RWPE1 (cell line): ENCODE data around the gene NSUN2.

Experiments used
- CTCF ChIA-PET: fragments of 350-600 bp; sonication (Branson Sonifier 250); formaldehyde crosslinking; extraction: SDS; loops from one replicate; lab custom pipeline; 2021; lab: Yijun Ruan, JAX
- POLR2A ChIA-PET: fragments of 400-600 bp; formaldehyde crosslinking; extraction: SDS; loops from one replicate; lab custom pipeline; 2020; ENCODE audit warnings: antibody characterized with exemption; ENCODE audit not compliant: low non-redundant PET; lab: Yijun Ruan, JAX
- DNase-seq: peaks from one replicate; pipeline ENCODE4 v3.0.0; 2012; ENCODE audit warnings: low spot score
- H3K27ac ChIP-seq: fragments of 450-650 bp; 2 replicates; pipeline ENCODE4 v1.5.1; 2017
- CTCF ChIP-seq: fragments of 450-650 bp; conservative IDR thresholded peaks from 2 replicates; pipeline ENCODE4 v1.5.1; 2017; ENCODE audit warnings: low read depth, mild to moderate bottlenecking

The NSUN2 gene

GRCh38 chr5:6637022-6637421, 4.2 kb upstream of the NSUN2 start:
- ChIA-PET CTCF (interaction anchor here (0.8 kb wide), 1 partner anchor 1696 kb away, joined by 3 read pairs; no protein-coding TSS in a partner anchor), POLR2A (no interaction called here)
- peak overlapping the region; percentile 70 for H3K27ac ChIP-seq
- no peak for DNase-seq
- no peak for TF ChIP-seq CTCF

- ChIA-PET CTCF (interaction anchor here (0.6 to 0.8 kb wide), 2 partner anchors 23 to 1696 kb away, joined by 3 read pairs; no protein-coding TSS in a partner anchor), POLR2A (no interaction called here)
- peak overlapping the region; percentile 70 for H3K27ac ChIP-seq
- no peak for TF ChIP-seq CTCF
- peak; percentile 36 for DNase-seq
These were observed 3.4 kb upstream of the NSUN2 start for GRCh38 chr5:6636293-6636692.

GRCh38 chr5:6634788-6635430, 2.1 kb upstream of the NSUN2 start:
- POLR2A ChIA-PET: no interaction called here
- DNase-seq: no peak
- peak overlapping the region; percentile 42 for H3K27ac ChIP-seq
- CTCF ChIA-PET: interaction anchor here (0.7 to 0.8 kb wide), 2 partner anchors 20 to 92 kb away, joined by 3 to 4 read pairs; no protein-coding TSS in a partner anchor
- TF ChIP-seq CTCF: no peak

GRCh38 chr5:6634306-6634705, 1.5 kb upstream of the NSUN2 start:
- CTCF ChIA-PET: interaction anchor here (0.7 to 0.8 kb wide), 2 partner anchors 20 to 93 kb away, joined by 3 to 4 read pairs; no protein-coding TSS in a partner anchor
- no peak for TF ChIP-seq CTCF
- POLR2A ChIA-PET: no interaction called here
- DNase-seq: peak; percentile 21
- H3K27ac ChIP-seq: peak overlapping the region; percentile 89

- TF ChIP-seq CTCF: no peak
- peak overlapping the region; percentile 89 for H3K27ac ChIP-seq
- peak; percentile 20 for DNase-seq
- ChIA-PET POLR2A (interaction anchor here (1.6 kb wide), 1 partner anchor 79 kb away, joined by 5 read pairs; no protein-coding TSS in a partner anchor), CTCF (no interaction called here)
These were observed 813 bp upstream of the NSUN2 start for GRCh38 chr5:6633469-6634245.

GRCh38 chr5:6632324-6632887, 438 bp downstream of the NSUN2 start:
- ChIA-PET POLR2A (interaction anchor here (1.6 kb wide), 1 partner anchor 80 kb away, joined by 5 read pairs; no protein-coding TSS in a partner anchor), CTCF (interaction anchor here (0.5 to 0.8 kb wide), 4 partner anchors 9 to 113 kb away, joined by 3 to 4 read pairs (median 3); no protein-coding TSS in a partner anchor)
- H3K27ac ChIP-seq: peak overlapping the region; percentile 89
- DNase-seq: peak; percentile 36
- TF ChIP-seq CTCF: 0 out of 2 replicates have a peak, but pooled peaks have one; percentile 19
